Activated effector memory CD4-positive, alpha-beta T cell treated with anti-CD3 and anti-CD28 coated beads, Interleukin-2, amount 50 U/mL, for 16 hours (primary cell): Measurements from ENCODE around the gene PGRMC2.
"Not testable (repeated sequence)": the region's sequence is repeated elsewhere in the genome, so short reads cannot be mapped to it uniquely, and the experiment has no call there.

Source experiments
- DNase-seq: peaks from one replicate; pipeline ENCODE4 v3.0.0-alpha.2; 2020

PGRMC2 gene

DNA sequence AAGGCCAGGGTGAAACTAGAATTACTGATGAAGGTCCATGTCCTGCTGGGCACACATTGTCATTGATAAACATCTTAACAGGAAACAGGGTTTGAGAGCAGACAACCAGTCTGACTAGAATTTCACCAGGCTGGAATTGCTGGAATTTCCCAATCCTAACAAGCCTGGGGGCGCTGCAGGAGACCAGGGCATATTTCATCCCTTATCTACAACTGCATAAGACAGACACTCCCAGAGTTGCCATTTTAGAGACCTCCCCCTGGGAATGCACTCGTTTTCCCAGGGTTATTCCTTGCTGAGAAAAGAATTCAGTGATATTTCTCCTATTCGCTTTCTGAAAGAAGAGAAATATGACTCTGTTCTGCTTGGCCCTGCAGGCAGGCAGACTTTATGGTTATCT is 22.1 kb downstream of the PGRMC2 start:
- DNase-seq: not testable (repeated sequence)

DNA sequence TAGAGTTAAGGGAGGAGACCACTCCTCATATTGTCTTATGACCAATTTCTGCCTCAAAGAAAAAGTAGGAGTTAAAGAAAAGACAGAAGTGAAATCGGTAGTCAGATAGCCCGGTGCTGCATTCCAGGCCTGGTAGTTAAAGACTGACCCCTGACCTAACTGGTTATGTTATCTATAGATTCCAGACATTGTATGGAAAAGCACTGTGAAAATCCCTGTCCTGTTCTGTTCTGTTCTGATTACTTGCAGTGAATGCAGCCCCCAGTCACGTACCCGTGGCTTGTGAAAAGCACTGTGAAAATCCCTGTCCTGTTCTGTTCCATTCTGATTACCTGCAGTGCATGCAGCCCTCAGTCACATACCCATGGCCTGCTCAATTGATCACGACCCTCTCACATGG is 27.7 kb downstream of the PGRMC2 start:
- DNase-seq: not testable (repeated sequence)

DNA sequence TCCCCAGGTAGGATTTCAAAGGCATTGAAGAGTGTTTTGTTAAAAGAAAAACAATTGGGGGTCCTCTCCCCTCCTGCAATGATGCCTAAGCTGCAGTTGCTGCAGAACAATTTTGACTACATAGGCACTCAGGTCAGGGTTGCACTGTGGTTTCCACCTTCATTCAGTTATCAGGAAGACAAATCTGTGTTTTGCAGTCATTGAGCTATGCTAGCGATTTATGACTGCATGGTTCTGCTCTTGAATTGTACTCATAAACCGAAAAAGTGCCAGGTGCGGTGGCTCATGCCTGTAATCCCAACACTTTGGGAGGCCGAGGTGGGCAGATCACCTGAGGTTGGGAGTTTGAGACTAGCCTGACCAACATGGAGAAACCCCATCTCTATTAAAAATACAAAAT is 29.4 kb downstream of the PGRMC2 start:
- not testable (repeated sequence) for DNase-seq

DNA sequence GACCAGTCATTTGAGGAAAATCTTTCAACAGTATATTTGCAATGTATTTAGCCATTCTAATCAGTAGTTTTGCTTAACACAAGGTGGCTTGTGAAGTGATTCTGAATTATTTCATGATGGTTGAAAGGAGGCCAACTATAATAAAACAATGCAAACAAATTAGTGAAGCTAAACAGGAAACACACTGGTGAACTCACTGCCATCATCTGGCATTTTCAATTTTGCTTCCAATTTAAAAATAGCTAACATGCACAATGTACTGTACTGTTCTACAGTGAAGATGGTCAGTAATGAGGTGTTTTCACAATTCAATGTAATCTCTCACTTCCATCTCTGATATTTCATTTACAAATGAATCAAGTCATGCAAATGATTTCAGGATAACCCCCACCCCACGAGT is 31.1 kb downstream of the PGRMC2 start:
- no peak for DNase-seq

DNA sequence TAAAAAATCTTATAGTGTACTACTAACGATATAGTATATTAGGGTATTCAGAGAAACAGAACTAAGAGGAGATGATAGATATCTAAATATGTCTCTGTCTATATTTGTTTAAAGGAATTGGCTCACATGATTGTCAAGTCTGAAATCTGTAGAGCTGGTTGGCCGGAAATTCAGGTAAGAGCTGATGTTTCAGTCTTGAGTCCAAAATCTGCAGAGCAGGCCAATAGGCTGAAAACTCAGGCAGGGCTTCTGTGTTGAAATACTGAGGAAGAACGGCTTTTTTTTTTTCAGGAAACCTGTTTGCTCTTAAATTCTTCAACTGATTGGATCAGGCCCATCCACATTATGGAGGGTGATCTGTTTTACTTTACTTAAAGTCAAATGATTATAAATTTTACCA is 31.7 kb downstream of the PGRMC2 start:
- DNase-seq: no peak

DNA sequence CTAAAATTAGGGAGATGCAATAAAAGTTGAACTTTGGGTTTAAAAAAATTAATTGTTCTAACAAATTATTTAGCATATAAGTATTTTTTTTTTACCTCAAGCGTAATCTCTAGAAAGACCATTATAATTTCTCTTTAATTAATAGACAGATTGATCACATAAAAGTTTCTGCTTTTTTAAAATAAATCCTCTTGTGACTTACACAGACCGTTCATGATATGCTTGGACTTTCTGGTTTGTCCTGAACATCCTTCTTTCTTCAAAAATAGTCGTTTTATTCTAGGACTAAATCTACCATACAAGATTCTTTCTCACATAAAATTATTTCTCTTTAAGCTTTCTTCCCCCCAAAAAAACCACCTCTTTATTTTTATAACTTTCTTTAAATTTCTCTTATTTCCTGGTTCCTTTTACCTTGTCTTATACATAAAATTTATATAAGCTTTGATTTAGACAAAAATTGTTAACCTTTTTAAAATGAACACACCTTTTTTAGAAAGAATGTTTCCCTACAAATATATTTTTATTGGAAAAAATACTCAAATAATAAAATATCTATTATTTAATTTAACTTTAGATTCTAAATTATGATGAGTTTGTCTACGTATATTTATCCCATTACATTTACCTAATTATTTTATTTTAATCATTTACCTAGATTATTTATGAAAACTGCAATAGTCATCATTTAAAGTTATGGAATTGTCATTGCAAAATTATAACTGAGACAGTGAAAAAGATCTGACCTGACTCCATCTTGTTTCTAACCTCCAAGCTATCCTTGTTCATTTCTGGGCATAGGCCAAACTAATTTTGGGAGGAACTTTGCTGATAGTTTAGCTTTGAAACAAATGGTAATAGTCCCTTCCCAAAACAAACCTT is 37.6 kb downstream of the PGRMC2 start:
- no peak for DNase-seq

DNA sequence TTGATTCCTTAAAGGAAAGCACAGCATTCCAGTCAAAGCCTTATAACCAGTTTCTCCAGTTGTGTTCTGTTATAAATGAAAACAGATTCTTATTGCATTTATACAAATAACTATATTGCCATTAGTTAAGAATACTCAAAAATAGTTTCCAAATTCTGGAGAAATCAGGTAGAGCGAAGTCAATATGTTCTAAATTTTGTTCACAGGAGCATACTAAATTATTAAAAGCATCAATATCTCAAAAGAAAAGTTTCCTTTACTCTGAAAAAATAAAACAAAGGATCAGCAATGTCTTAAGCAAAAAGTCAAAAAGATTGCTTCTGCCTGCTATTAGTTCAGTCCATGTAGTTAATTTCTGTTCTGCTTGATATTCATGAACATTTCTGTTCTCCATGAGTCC is 39.7 kb downstream of the PGRMC2 start:
- DNase-seq: no peak

DNA sequence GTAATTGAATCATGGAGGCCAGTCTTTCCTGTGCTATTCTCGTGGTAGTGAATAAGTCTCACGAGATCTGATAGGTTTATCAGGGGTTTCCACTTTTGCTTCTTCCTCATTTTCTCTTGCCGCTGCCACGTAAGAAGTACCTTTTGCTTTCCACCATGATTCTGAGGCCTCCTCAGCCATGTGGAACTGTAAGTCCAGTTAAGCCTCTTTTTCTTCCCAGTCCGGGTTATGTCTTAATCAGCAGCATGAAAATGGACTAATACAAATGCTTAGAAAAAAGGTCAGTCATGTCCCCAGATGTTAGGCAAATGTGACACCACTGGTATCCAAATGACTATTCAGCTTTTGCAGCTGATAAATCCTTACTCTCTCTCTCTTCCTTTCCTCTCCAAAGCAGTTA is 42.2 kb downstream of the PGRMC2 start:
- DNase-seq: not testable (repeated sequence)

DNA sequence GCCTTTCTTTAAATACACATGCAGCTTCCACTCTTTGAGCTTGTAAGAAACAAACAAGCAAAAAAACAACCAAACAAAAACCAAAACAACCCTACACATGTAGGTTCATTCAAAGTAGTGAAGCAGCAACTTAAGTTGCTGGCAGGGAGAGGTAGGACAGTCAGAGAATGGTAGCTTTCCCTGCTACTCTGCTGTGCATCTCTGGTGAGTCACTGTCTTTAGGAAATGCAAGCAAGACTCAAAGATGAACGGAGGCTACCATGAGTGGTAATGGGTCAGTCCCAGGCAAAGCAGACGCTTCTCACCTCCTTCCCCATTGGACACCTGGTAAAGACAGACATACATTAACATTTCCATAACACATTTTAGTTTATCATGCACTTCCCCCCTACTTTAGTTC is 43.2 kb downstream of the PGRMC2 start:
- DNase-seq: no peak

DNA sequence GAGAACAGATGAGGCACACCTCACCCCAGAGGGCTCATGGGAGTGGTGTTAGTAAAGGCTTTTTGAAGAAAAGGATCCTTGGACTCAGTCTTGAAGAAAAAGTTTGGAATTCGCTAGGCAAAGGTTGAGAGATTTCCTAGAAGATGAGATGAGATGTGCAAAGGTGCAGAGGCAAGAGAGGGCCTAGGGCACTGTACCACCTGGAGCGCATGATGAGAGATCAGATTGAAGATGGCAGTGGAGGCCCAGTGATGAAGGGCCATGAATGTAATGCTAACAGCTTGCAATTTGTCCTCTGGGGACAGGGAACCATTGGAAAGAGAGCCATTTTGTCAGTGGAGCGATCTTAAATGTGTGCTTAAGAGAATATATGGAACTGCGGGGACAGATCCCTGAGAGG is 45.0 kb downstream of the PGRMC2 start:
- DNase-seq: no peak

DNA sequence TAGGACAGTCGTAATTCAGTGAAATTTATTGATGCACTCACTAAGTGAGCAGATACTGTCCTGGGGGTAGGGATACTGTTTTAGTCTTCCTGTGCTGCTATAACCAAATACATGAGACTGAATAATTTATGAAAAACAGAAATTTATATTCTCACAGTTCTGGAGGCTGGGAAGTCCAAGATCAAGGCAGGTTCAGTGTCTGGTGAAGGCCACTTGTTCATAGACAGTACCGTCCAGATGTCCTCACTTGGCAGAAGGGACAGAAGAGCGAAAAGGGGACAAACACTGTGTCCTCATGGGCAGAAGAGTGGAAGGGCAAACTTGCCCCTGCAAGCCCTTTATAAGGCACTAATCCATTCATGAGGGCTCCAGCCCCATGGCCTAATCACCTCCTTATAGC is 45.6 kb downstream of the PGRMC2 start:
- DNase-seq: no peak

DNA sequence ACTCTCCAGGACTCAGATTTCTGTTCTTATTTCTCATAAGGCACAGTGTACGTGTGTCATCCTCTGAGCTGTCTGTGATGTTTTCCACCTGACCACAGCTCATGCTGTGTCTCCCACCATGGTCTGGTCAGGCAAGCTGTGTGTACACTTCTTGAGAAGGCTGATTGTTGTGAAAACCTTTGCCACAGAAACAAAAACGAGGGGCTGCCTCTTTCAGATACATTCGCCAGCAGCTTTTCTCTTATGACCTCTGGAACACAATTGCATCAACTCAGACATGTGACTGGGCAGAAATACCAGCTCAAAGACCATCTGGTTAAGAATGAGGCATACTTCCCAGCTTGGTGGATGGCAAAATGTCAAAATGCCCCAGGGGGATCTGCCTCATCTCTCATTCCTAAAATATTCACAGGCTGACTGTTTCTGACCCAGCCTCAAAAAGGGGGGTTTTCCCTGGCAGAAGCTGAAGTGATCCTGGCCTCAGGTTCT is 46.1 kb downstream of the PGRMC2 start:
- DNase-seq: no peak

DNA sequence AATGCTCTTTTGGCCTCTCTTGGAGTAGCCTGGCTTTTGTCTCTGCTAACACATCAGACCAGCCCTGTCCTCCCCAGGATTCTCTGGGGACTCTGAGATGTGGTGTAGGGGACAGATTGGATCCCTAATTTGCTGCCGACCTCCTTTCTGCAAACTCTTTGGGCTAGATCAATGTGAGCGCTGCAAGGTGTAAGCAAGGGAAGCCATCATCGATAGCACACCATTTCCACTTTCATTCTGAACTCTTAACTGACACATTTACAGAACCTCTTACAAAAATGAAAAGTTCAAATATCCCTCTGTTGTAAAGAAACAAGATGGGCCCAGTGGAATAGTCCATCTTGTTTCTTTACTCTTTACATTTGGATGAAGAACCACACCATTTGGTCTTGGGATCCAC is 46.6 kb downstream of the PGRMC2 start:
- no peak for DNase-seq

DNA sequence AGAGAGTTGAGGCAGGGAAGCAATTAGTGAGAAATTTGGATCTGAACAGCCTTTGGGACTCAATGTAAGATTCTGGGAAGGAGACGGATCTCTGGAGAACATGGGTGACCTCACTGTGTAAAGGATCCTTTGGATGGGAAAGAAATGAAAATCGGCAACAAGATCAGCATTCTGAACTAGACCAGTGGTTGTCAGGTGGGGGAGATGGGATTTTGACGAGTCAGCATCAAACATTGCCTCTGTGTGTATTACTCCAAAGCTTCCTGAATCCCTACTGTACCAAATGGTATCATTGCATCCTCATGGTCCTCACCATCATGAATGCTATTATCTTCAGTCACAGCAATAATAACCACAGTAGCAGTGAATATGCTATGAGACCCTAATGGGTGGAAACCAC is 52.8 kb downstream of the PGRMC2 start:
- no peak for DNase-seq

DNA sequence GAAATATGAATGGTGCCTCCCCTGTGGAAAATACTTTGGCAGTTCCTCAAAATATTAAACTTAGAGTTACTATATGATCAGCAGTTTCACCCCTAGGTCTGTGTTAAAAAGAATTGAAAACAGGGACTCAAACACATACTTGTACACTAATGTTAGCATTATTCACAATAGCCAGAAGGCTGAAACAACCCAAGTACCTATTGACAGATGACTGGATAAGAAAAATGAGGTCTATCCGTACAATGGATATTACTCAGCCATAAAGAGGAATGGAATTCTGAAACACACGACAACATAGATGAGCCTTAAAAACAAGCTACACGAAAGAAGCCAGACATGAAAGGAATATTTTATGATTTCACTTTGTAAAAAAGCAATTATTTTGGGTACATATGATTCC is 54.9 kb downstream of the PGRMC2 start:
- DNase-seq: no peak

DNA sequence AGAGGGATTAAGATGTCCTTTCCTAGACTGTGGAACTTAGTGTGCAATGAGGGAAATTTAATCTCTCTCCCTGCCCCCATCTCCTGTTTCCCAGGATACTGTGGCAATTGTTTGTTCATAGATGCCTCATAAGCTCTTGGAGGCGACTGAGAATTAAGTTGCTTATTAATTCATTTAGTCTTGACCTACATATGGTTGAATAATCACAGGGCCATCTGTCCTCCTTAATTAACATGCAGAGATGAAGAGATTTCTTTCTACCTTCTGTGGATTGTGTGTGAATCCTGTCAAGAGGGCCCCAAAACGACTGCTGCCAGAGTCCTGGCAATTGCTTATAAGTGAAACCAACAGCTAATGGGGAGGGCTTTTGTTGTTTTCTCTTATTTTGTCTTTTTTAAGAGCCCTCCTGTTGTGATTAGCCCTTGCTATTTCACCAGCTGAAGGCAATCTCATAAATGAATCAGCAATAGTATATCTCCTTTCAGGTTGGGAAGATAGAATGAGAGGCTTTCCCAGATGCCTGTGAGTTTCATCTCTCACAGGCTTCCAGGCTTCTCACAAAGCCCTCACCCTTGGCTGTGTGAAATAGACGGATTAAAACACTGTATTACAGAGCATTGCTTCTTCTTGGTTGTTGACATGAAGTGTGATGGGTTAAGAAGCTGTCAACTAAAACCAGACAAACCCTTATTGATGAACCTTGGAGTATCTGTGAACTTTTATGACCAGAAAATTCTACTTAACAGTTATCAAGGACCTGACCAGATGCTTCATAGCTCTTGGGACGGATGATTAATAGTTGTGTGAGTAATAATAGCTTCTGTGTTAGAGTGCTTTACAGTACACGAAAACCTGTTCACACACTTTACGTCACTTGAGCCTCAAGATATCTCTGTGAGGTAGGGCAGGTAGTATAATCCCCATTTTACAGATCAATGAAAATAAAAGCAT is 58.5 kb downstream of the PGRMC2 start:
- no peak for DNase-seq

DNA sequence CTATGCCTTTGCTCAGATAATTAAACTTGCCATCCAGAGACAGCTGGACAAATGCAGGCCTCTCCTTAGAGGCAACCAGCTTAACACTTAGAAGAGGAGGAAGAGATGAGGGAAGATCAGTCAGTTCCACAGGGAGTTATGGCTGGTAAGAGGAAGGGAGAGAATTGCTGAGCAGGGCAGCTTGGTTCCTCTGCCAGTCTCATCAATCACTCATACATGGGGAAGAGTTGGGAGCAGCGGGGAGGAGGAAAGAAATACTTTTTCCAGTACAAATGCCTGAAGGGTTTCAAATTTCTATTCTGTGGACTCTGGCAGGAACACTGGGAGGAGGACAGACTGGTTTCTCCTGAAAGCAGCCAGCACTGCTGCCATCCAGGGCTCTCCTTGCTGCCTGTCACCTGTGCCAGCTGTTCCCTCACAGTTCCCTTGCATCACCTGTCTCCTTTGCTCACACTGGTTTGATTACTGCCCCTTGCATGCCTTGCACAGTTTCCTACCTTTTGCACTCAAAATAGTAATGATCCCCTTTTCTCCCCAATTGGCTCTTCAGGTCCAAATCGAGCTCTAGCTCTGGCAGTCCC is 59.5 kb downstream of the PGRMC2 start:
- no peak for DNase-seq

DNA sequence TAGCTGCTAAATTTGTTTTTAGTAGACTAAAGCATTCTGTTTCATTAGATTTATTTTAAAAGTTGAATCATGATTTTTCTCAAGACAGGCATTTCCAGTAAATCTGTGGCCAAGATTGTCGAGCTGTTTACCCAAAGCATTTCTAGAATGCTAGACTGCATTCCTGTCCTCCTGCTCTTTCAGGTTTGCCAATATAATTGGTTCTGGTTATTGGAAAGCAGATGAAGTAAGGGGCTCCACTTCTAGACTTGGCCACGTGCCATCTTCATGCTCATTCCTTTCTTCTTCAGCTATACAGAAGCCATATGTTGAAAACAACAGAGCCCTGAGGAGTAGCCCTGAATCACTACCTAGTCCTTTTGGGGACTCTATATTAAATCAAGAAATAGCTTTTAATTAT is 62.5 kb downstream of the PGRMC2 start:
- DNase-seq: no peak

DNA sequence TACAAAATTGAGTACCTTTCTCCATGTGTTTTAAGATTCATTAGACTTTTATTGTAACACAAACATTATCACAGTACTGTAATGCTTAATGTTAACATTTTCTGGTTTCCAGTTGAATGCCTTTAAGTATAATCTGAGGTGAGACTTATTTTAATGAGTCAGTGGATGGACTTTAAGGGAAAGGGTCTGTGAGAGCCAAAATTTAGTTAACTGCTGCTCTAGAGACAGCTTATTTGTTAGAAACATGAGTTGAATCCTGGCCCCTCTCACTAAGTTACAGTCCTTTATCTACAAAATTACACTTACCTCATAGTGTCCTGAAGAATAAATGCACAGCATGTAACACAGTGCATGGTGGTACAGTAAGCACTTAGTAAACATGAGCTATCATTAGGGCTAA is 66.0 kb downstream of the PGRMC2 start:
- DNase-seq: no peak

DNA sequence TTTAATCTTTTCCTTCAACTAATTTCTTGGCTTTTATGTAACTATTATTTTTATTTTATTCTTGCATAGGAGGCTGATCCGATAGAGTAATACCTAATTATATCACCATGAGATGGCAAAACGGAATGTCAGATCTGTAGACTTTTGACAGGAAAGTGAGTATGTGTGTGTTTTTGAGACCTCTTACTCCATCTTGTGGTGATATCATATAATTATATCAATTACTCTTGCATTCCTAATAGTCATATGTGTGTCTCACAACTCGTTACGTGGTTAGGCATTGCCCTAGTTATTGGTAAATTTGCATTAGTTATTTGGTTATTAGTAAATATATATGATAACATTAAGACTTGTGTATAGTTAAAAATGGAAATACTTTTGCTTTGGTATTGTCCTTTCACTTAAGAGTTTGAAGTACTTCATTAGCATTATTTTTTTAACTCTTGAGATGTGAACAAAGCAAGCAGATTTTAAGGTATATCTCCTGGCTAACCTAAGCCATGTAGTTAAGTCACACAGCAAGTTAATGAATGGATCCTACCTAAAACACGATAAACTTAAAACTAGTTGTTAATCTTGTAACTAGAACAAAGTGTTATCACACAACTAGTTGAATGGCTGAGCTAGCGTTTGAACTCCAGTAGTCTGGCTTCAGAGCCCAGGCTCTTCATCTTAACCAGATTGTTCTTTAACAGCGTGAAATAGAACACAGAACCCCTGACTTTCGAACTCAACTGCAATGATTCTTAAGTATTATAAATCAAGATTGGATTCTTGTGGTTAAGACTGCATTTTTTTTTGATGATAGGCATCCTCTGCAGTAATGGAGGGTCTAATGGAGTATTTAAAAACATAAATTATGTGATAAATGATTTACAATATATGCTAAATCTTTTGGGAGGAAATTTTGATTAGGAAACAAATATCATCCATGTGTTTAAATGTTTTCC is 67.1 kb downstream of the PGRMC2 start:
- no peak for DNase-seq
